Measurements from ENCODE around the gene MTHFR. TPM values are rescaled to one million over a fixed set of nuclear protein-coding genes. Genes with fewer than 3 reads are reported as not detected.
A peak's percentile ranks its signal among the peaks of the same experiment; 100 is the strongest.

The MTHFR gene
- total RNA-seq, 1 donor from 2014 or later: 13.0 TPM

DNA sequence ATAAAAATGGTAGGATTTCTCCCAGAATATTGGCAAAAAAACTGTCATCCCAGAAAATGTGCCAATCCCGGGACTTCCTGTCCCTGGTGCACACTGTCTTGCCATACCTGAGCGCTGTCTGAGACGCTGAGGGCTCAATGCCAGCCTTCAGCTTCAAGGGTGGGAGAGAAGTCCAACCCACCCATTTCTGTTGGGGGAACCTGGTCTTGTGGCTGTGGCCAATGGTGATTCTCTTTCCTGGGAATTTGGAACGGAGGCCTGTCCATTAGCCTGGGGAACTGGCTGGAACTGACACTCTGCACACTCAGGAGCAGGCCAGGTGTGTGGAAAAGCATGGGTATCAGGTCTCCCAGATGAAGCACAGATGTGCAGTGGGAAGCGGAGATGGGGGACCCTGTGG is 6.7 kb downstream of the MTHFR start:
- Histone ChIP-seq H3K4me2 (ENCODE audit: low read length) (no peak overlapping the region), H3K36me3 (ENCODE audit: insufficient read depth, low read length) (no peaks in the 10 kb centered on the region), H2AFZ (ENCODE audit: low read depth, low read length) (no peak overlapping the region), H3K27me3 (ENCODE audit: insufficient read depth, low read length) (no peaks in the 10 kb centered on the region), H3K4me1 (ENCODE audit: insufficient read depth, low read length) (peaks cover 24% of the 10 kb centered on the region), H3K9me3 (ENCODE audit: insufficient read depth, low read depth, low read length) (no peaks in the 10 kb centered on the region), H3K27ac (ENCODE audit: low read depth, low read length) (no peak overlapping the region), H3K79me2 (ENCODE audit: insufficient read depth, low read length) (no peaks in the 10 kb centered on the region), H3K4me3 (ENCODE audit: insufficient read depth, low read depth, low read length) (no peak overlapping the region), H4K20me1 (ENCODE audit: insufficient read depth, low read length) (no peaks in the 10 kb centered on the region), H3K9ac (ENCODE audit: low read length) (no peak overlapping the region)
- no peak for FAIRE-seq
- Mint-ChIP-seq H3K9me3 (ENCODE audit: unreplicated experiment) (no peaks in the 10 kb centered on the region), H3K27ac (ENCODE audit: unreplicated experiment) (no peak overlapping the region), H3K36me3 (ENCODE audit: low read depth, unreplicated experiment) (peaks cover 27% of the 10 kb centered on the region), H3K27me3 (ENCODE audit: low read depth, unreplicated experiment) (no peaks in the 10 kb centered on the region), H3K4me3 (ENCODE audit: unreplicated experiment) (no peak overlapping the region), H3K4me1 (ENCODE audit: low read depth, unreplicated experiment) (peaks cover 20% of the 10 kb centered on the region)
- DNase-seq (ENCODE audit: low read depth): no peak
- TF ChIP-seq, protein P1, sequence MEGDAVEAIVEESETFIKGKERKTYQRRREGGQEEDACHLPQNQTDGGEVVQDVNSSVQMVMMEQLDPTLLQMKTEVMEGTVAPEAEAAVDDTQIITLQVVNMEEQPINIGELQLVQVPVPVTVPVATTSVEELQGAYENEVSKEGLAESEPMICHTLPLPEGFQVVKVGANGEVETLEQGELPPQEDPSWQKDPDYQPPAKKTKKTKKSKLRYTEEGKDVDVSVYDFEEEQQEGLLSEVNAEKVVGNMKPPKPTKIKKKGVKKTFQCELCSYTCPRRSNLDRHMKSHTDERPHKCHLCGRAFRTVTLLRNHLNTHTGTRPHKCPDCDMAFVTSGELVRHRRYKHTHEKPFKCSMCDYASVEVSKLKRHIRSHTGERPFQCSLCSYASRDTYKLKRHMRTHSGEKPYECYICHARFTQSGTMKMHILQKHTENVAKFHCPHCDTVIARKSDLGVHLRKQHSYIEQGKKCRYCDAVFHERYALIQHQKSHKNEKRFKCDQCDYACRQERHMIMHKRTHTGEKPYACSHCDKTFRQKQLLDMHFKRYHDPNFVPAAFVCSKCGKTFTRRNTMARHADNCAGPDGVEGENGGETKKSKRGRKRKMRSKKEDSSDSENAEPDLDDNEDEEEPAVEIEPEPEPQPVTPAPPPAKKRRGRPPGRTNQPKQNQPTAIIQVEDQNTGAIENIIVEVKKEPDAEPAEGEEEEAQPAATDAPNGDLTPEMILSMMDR (IDR thresholded peaks at IDR 0.05; ENCODE audit: insufficient read depth, low read depth, low read length): no peak
- no peak for TF ChIP-seq EZH2 (IDR thresholded peaks at IDR 0.05; ENCODE audit: insufficient read depth, low read length)

DNA sequence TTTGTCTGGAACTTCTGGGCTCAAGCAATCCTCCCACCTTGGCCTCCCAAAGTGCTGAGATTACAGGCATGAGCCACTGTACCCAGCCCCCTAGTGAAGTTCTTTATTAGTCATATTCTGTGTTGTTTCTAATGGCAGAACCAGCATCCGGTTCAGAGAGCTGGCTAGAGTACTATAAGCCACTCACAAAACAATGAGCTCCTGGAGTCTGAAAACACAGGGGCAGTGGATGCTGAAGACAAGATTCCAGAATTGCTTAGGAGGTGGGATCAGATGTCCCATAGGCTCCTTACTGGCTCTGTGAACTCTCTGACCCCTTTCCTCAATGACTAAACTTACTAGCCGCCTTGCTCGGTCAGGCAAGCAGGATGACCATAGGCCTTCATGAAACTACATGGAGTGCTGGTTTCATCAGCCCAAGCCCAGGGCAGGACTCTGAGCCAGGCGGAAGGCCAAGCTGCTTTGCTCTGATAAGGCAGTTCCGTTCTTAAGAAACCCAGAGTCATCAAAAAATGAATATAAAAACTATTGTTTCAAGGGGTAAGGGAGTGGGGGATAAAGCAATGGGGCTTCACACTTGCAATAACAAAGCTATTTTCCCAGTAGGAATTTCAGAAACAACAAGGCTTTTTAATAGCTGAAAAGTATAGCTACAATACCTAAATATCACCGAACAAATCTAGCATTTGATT is 8.1 kb downstream of the MTHFR start:
- H3K36me3 ChIP-seq (ENCODE audit: insufficient read depth, low read length): no peaks in the 10 kb centered on the region
- no peaks in the 10 kb centered on the region for H3K27me3 ChIP-seq (ENCODE audit: insufficient read depth, low read length)
- no peak overlapping the region for H3K4me3 ChIP-seq (ENCODE audit: insufficient read depth, low read depth, low read length)
- H3K4me1 Mint-ChIP-seq (ENCODE audit: low read depth, unreplicated experiment): peaks cover 13% of the 10 kb centered on the region
- TF ChIP-seq EZH2 (IDR thresholded peaks at IDR 0.05; ENCODE audit: insufficient read depth, low read length): no peak
- TF ChIP-seq, protein P1 (IDR thresholded peaks at IDR 0.05; ENCODE audit: insufficient read depth, low read depth, low read length): no peak
- no peaks in the 10 kb centered on the region for H3K27me3 Mint-ChIP-seq (ENCODE audit: low read depth, unreplicated experiment)
- no peak overlapping the region for H3K9ac ChIP-seq (ENCODE audit: low read length)
- peaks cover 11% of the 10 kb centered on the region for H3K4me1 ChIP-seq (ENCODE audit: insufficient read depth, low read length)
- no peaks in the 10 kb centered on the region for H3K79me2 ChIP-seq (ENCODE audit: insufficient read depth, low read length)
- H3K9me3 ChIP-seq (ENCODE audit: insufficient read depth, low read depth, low read length): no peaks in the 10 kb centered on the region
- peak overlapping the region; percentile 53 for H3K27ac Mint-ChIP-seq (ENCODE audit: unreplicated experiment)
- no peak for FAIRE-seq
- H3K4me2 ChIP-seq (ENCODE audit: low read length): no peak overlapping the region
- H2AFZ ChIP-seq (ENCODE audit: low read depth, low read length): no peak overlapping the region
- peaks cover 29% of the 10 kb centered on the region for H3K36me3 Mint-ChIP-seq (ENCODE audit: low read depth, unreplicated experiment)
- H3K9me3 Mint-ChIP-seq (ENCODE audit: unreplicated experiment): no peaks in the 10 kb centered on the region
- no peak for DNase-seq (ENCODE audit: low read depth)
- H3K27ac ChIP-seq (ENCODE audit: low read depth, low read length): no peak overlapping the region
- H3K4me3 Mint-ChIP-seq (ENCODE audit: unreplicated experiment): no peak overlapping the region
- H4K20me1 ChIP-seq (ENCODE audit: insufficient read depth, low read length): no peaks in the 10 kb centered on the region

Measured in astrocyte (in vitro differentiated cells and primary cell).